Measurements from ENCODE around the gene GAB2.
A peak's percentile ranks its signal among the peaks of the same experiment; 100 is the strongest.

Gene GAB2

DNA sequence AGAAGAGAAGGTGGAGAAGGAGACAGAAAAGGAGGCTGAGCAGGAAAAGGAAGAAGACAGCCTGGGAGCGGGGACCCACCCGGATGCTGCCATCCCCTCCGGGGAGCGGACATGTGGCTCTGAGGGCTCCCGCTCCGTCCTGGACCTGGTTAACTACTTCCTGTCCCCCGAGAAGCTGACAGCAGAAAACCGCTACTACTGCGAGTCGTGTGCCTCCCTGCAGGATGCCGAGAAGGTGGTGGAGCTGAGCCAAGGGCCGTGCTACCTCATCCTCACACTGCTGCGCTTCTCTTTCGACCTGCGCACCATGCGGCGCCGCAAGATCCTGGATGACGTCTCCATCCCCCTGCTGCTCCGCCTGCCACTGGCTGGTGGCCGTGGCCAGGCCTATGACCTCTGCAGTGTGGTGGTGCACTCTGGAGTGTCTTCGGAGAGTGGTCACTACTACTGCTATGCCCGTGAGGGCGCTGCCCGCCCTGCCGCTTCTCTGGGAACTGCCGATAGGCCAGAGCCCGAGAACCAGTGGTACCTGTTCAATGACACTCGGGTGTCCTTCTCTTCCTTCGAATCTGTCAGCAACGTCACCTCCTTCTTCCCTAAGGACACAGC, 207.5 kb downstream of the GAB2 start:
- FAIRE-seq (no peak), DNase-seq (ENCODE audit: low spot score) (no peak)

DNA sequence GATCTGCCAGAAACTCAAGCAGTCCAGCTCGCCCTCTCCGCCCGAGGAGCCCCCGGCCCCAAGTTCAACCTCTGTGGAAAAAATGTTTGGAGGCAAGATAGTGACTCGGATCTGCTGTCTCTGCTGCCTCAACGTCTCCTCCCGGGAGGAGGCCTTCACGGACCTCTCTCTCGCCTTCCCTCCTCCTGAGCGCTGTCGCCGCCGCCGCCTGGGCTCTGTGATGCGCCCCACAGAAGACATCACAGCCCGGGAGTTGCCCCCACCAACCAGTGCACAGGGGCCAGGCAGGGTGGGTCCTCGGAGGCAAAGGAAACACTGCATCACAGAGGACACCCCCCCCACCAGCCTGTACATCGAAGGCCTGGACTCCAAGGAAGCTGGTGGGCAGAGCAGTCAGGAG, 208.1 kb downstream of the GAB2 start:
- DNase-seq (ENCODE audit: low spot score), result no peak
- no peak for FAIRE-seq

DNA sequence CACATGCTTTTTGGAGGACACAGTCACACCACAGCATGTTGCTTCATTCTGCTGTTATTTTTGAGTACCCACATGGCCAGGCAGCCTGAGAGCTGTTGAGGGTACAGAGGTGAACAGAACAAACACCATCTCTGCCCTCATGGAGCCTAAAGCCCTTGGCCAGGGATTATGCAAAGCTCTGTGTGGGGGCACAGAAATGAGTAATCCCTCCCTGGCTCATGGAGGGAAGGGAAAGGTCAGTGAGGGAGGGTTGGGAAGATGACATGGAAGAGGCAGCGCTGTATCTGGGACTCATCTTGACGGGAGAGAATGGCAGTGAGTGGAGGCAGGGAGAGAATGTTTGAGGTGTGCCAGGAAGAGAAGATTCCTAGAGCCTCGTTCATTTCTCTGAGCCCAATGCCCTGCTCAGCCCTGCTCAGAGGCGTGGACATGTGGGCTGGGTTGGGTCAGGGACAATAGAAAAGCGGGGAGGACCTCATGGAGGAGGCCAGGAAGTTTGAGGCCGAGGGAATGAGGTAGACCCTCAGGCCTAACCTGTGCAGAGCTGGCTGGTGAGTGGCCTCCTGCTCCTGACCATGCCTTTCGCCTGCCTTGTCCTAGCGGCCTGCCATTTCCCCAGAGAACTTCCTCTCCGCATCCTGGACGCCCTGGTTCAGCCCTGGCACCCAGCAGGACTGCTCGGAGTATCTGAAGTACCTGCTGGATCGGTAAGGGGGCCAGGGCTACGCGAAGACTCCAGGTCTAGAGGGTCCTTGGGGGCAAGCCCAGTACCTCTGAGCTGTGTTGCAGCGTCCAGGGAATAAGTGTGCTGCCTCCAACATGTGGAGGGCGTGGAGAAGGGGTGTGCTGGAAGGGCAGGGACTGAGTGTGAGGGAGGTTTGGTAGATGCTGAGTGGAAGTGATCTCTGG, 209.1 kb downstream of the GAB2 start:
- DNase-seq (ENCODE audit: low spot score) (no peak), FAIRE-seq (no peak)

DNA sequence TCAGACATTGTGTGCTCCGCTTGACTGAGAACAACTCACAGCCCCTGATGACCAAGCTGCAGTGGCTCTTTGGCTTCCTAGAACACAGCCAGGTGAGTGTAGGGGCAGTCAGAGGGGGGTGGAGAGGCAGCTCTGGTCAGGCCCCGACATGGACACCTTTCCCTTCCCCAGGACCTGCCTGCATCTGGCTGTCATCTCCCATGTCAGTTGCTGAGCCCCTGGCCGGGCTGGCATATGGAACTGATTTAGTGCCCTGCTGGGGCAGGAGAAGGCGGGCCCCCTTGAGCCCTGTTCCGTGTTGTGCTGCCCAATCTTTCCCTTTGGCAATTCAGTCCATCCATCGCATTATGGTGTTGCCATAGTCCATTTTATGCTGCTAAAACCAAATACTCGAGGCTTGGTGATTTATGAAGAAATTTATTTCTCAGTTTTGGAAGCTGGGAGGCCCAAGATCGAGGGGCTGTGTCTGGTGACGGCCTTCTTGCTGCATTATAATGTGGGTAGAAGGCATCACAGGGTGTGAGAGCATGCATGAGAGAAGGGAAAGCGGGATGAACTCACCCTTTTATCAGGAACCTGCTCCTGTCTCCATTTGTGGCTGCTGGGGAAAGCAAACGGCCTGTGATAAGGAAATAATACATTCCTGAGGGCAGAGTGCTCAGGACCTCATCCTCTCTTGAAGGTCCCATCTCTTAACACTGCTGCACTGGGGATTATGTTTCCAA, 209.9 kb downstream of the GAB2 start:
- FAIRE-seq (no peak), DNase-seq (ENCODE audit: low spot score) (no peak)

DNA sequence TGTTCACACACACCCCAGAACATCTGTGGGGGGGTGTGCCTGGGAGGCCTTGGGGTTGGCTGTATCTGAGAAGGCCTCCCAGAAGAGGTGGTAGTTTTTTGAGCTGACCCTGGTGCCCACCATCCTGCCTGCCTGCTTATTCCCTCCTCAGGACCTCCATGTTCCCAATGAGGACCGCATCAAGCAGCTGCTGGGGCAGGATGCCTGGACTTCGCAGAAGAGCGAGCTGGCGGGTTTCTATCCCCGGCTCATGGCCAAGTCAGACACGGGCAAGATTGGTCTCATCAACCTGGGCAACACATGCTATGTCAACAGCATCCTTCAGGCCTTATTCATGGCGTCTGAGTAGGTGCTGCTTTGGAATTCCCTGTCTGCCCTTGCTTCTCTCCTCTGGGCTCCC, 211.9 kb downstream of the GAB2 start:
- FAIRE-seq (no peak), DNase-seq (ENCODE audit: low spot score) (no peak)

DNA sequence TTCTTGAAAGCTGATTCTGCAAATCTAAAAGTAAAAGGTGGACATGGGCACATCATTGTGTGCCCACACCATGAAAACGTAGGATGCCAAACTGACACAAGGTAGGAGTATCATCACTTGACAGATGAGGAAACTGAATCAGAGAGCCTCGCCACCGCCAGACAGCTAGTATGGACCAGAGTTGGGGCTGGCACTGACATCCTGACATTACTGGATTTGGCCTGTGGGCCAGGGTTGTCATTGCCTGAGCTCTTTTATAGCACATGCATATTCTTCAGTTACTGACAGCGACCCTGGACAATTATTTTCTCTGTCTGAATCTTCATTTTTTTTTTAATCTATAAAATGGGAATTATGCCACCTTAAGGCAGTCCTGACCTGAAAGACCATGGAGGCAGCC, 212.4 kb downstream of the GAB2 start:
- DNase-seq (ENCODE audit: low spot score), result no peak
- no peak for FAIRE-seq

DNA sequence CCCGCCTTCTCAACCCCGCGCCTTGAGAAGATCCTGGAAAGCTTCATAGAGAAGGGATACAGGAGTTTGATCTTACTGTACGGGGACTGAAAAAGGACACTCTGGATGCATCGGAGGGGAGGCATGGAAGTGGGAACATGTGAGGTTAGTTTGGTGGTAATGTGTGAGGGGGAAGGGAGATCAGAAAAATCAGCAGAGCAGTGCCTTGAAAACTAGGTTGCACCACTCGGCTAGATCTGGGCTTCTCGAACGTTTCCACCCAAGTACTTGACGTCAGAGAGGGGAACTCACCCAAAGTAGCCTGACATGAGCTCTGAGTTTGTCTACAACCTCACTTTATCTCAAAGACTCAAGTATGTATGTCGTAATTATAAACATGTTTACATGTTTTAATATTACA, 214.4 kb downstream of the GAB2 start:
- DNase-seq (ENCODE audit: low spot score) (no peak), FAIRE-seq (no peak)

DNA sequence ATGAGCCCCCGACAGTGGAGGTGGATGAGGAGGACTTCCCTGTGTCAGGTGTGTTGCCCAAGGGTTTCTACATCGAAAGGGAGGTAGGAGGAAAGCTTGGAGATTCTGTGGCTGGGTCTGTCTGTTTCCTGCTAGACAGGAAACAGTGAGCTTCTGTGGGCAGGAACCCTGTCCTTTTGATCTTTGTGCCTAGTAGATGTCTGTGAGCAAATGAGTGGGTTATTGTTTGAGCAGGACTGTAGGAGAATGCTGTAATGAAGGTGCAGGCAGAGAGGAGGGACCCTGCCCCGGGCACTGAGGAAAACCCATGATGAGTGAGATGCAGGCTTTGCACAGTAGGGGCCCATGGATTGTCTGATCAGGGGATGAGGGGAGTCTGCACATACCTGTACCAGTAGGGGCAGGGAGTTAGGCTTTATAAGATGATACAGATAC, 214.9 kb downstream of the GAB2 start:
- no peak for DNase-seq (ENCODE audit: low spot score)
- FAIRE-seq, result no peak

DNA sequence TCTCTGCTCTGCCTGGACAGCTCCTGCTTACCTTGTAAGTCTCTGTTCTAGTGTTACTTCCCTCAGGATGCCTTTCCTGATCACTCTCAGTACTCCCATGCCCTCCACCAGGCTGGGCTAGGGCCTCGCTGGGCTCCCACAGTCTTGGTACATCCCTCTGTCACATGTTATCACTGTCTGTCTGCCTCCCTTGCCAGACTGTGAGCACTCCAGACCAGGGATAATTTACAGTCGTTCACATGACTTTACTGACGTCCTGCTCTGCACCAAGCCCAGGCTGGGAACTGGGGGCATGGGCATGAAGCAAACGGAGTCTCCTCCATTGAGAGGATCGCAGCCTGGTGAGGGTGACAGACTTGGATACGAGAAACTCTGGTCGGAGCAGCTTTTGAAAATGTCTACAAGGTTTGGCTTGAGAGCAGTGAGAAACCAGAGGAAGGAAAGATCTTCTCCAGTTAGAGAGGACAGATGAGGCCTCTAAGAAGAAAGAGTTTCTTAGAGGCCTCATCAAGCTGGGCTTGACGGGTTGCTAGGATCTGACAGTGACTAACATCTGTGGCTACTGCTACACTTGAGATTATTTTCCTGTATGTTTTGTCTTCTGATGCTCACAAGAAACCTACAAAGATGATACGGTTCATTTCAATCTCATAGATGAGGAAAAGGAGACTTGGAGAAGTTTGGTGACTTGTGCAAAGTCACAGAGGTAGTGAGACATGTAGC, 216.4 kb downstream of the GAB2 start:
- DNase-seq (ENCODE audit: low spot score) (no peak), FAIRE-seq (no peak)

DNA sequence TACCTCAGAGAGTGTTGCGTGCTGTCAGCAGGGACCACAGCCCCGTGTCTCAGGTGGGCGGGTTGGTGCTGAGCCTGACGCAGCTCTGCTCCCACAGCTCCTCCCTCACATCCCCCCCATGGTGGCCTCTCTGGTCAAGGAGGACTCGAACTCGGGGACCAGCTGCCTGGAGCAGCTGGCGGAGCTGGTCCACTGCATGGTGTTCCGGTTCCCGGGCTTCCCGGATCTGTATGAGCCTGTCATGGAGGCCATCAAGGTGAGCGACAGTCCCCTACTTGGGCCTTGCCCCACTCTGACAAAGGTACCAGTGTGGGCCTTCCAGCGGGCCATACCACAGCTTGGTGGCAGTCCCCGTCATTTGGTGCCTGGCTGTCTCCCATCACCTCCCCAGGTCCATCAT, 217.1 kb downstream of the GAB2 start:
- DNase-seq (ENCODE audit: low spot score) (no peak), FAIRE-seq (no peak)

DNA sequence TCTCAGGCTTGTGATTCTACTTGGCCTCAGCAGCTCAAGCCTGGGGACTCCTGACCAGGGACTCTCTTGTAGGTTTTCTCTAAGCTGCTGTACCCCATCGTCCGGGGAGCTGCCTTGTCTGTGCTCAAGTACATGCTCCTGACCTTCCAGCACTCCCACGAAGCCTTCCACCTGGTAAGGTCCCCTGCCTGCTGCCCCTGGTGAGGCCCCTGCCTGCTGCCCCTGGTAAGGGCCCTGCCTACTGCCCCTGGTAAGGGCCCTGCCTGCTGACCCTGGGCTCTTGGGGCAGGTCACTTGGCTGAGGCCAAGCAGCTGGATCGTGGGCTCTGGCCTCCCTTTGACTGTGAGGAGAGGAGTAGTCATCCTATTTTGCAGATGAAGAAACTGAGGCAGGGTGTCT, 217.6 kb downstream of the GAB2 start:
- FAIRE-seq (no peak), DNase-seq (ENCODE audit: low spot score) (no peak)

DNA sequence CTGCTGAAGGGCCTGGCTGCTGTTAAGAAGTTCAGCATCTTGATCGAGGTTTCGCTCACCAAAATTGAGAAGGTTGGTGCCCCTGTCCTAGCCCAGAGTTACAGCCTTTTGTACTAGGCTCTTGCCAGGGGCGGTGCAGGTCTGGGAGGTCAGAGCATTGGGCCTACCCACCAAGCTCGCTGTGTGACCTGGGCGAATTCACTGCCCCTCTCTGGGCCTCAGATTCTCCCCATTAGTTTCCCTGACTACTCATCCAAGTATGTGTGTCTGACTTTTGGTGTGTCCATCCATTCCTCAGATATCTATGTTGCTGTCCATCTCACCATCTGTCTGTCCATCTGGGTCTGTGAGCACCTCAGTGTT, 218.0 kb downstream of the GAB2 start:
- DNase-seq (ENCODE audit: low spot score), result no peak
- no peak for FAIRE-seq

DNA sequence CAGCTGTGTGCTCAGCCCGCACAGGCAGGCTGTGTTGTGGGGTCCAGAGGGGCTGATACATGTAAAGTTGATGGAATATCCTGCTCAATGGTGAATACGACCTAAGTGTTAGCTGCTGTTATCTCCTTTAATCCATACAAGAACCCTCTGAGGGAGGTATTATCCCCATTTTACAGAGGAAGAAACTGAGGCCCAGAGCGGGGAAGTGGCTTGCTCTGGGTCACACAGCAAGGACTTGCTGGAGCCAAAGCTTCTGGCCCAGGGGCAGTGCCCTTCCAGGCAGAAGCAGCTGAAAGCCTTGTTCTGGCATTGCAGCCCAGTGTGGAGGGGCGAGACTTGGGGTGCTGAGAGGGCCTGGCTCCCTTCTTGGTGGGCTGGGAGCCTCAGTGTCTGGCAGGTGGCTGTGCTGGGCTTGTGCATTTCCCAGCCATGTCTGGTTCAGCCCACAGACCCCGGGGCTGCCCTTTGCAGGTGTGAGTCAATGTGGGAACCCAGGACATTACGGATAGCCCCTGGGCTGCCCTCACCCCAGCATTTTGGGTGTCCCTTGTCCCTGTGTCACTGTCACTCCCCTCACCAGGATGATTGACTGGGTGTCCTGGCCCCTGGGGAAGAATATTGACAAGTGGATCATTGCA, 218.5 kb downstream of the GAB2 start:
- DNase-seq (ENCODE audit: low spot score), result no peak
- peak; percentile 35 for FAIRE-seq

DNA sequence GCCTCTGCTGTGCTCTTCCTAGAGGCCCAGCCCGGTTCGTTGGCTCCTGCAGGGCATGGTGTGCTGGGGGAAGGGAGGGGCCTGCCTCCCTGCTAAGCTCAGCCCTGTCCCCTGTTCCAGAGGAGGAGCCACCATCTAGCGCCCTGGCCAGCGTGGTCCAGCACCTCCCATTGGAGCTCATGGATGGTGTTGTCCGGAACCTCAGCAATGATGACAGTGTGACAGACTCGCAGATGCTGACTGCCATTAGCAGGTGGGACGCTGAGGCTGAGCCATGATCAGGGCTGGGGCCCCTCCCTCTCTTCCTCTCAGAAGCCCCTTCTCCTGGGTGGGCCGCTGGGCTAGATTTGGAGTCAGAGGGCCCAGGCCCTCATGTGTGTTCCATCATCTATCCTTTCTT, 219.8 kb downstream of the GAB2 start:
- no peak for FAIRE-seq
- DNase-seq (ENCODE audit: low spot score), result no peak

DNA sequence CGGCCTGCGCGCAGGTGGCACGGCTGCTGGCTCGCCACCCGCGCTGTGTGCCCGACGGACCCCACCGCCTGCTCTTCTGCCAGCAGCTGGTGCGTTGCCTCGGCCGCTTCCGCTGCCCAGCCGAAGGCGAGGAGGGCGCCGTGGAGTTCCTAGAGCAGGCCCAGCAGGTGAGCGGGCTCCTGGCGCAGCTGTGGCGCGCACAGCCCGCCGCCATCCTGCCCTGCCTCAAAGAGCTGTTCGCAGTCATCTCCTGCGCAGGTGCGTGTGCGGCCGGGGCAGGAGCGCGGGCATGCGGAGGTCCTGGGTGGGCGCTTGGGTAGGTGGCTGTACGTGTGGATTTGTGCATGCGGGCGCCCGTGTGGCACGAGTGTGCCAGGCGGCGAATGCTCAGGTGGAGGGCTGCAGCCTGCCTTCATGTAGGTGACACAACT, 220.9 kb downstream of the GAB2 start:
- DNase-seq (ENCODE audit: low spot score) (no peak), FAIRE-seq (no peak)

DNA sequence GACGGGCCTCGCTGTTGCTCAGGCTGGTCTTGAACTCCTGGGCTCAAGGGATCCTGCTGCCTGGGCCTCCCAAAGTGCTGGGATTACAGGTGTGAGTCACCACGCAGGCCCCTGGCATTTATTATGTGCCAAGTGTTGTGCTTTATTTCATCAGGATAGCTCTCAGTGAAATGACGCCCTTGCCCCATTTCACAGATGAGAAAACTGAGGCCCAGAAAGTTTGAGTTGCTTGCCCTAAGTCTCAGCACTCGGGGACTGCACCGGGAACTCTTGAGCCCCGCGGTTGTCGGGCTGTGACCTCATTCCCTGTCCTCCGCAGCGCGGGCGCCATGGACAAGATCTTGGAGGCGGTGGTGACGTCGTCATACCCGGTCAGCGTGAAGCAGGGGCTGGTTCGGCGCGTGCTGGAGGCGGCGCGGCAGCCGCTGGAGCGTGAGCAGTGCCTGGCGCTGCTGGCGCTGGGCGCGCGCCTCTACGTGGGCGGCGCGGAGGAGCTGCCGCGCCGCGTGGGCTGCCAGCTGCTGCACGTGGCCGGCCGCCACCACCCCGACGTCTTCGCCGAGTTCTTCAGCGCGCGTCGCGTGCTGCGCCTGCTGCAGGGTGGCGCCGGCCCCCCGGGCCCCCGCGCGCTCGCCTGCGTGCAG, 221.6 kb downstream of the GAB2 start:
- FAIRE-seq, result no peak
- DNase-seq (ENCODE audit: low spot score), result no peak

DNA sequence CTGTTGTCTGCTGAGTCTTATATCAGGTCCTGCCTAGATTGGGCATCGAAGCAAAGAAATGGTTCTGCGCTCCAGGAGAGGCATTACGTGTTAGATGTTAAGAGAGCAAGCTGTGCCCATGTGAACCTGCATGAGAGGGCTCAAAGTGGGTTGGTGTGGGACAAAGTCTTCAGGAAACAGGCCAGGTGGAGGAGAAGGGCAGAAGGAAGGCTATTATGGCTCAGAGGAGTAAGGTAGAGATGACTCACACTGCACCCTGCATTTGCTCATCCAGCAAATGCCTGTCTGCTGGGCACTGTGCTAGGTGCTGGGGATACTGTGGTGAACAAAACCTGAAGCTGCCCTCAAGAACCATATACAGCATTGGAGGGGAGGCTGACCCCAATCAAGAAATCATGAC, 223.1 kb downstream of the GAB2 start:
- DNase-seq (ENCODE audit: low spot score) (no peak), FAIRE-seq (no peak)

DNA sequence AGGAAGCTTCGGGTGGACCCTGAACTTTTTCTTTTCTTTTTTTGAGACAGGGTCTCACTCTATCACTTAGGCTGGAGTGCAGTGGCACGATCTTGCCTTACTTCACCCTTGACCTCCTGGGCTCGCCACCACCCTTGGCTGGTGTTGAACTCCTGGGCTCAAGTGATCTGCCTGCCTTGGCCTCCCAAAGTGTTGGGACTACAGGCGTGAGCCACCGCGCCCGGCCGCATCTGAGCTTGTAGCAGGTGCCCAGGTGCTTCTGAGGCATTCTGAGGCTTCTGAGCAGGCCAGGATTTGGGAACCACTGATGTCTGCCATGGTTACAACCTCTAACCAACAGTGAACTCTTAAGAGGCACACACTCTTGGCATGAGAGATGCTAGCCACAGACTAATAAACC, 223.8 kb downstream of the GAB2 start:
- DNase-seq (ENCODE audit: low spot score) (no peak), FAIRE-seq (no peak)

DNA sequence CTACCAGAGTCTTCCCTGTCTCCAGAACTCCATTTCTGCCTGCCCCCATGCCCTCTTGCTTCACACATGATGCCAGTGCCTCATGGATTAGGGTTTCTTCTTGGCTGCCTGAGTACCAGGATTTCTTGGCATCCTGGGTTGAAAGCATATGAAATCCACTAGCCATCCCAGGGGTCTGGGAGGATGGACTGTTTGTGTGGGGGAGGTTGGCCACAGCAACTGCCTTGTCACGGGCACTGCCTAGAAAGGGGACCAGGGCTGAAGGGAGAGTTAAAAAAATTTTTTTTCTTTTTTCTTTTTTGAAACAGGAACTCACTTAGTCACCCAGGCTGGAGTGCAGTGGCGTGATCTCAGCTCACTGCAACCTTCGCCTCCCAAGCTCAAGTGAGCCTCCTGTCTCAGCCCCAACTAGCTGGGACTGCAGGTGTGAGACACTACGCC, 224.7 kb downstream of the GAB2 start:
- no peak for FAIRE-seq

DNA sequence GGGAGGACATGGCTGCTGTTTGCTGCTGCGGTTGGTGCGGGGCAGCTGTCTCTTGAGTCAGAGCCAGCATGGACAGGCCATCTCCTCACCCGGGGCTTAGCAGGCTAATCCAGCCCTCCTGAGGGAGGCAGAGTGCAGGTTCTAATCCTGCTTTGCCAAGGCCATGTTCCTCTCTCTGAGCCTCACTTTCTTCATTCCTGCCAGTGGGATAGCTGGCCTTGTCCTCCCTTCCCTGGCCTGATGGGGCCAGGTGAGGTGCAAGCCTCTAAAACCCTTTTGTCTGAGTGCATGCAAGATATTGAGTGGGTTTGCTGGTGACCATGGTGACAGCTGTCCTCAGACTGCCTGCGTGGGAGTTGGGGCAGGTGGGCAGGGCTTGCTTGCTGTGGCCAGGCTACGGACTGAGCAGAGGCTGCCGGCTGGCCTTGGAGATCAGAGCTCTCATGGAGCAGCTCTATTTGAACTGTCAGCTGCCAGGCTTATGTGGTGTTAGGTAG, 225.3 kb downstream of the GAB2 start:
- DNase-seq (ENCODE audit: low spot score) (no peak), FAIRE-seq (no peak)

More for the DNA sequence above, 224.7 kb downstream of the GAB2 start:
- DNase-seq (ENCODE audit: low spot score), result no peak
